Suppressor macrophage treated with lipopolysaccharide for 4 hours (primary cell): ENCODE data around the gene STARD13.
"Not testable (repeated sequence)": the region's sequence is repeated elsewhere in the genome, so short reads cannot be mapped to it uniquely, and the experiment has no call there.

Source experiments
- DNase-seq: peaks from one replicate; pipeline ENCODE4 v3.0.0-alpha.2; 2020

The STARD13 gene

GRCh38 chr13:33252135-33252534 lies 33.4 kb downstream of the STARD13 start:
- DNase-seq = no peak

DNA sequence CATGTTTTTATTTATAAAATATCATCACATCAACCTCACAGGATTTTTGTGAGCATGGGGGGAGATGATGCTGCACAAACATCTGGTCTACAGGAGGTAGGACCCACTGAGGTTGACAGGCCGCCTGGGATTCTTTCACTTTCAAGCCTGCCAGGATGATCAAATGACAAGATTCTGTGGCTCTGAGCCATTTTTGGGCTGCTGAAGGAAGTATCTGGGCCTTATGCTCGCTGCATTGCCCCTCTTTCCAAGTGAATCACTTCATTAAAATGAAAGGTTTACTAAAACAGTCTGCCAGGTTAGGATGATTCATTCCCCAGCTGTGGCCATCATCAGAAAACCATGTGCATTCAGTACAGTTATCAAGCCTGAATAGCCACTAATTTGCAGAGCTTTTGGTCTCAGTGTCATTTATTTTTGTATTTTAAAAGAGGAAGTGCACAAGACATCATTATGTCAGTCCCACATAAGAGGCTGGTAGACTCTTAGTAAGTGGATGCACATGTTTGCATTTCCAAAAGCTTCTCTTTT lies 34.4 kb downstream of the STARD13 start:
- peak; percentile 55 for DNase-seq

- no peak for DNase-seq
Measured at GRCh38 chr13:33250609-33251008, 34.9 kb downstream of the STARD13 start.

DNA sequence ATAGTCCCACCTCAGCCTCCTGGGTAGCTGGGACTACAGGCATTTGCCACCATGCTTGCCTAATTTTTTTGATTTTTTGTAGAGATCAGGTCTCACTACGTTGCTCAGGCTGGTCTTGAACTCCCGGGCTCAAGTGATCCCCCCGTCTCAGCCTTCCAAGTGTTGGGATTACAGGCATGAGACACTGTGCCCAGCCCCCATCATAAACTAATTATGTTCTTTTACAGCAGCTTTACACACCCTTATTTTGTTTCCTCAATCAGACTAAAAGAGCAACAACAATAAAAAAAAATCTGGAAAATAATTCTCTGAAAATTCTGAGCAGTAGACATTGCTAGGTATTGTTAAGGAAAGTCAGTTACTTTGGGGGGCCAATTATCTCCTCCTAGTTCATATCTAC lies 35.7 kb downstream of the STARD13 start:
- DNase-seq = no peak

GRCh38 chr13:33249066-33249465 lies 36.5 kb downstream of the STARD13 start:
- DNase-seq = no peak

DNA sequence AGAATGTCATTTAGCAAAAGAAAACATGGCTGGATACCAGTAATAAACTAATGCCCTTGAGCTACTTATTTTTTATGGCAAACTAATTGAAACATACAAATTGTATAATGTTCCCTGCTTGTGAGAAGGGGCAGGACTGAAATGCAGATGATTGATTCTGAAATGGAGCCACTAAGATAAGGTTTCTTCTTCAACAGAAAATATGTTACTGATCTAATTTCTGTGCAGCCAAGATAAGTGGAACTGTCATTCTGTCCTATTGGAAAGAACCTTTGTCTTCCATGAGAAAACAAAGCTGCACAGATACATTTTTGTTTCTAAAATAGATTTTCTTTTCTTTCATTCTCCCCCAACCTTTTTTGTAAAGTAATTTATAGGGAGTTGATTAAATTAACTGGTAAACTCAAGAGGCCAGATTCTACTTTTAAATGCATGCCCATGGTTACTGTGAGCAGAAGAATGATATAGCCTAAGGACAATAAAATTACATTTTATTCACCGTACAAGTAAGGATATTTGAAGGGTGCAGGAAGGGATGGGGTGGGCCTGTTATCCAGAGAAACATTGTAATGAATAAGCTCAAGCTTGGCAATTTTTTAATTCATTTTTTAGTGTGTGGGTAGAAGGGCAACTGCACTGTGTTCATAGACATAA lies 39.9 kb downstream of the STARD13 start:
- no peak for DNase-seq

- no peak for DNase-seq
Measured at GRCh38 chr13:33244907-33245287, 40.7 kb downstream of the STARD13 start.

DNA sequence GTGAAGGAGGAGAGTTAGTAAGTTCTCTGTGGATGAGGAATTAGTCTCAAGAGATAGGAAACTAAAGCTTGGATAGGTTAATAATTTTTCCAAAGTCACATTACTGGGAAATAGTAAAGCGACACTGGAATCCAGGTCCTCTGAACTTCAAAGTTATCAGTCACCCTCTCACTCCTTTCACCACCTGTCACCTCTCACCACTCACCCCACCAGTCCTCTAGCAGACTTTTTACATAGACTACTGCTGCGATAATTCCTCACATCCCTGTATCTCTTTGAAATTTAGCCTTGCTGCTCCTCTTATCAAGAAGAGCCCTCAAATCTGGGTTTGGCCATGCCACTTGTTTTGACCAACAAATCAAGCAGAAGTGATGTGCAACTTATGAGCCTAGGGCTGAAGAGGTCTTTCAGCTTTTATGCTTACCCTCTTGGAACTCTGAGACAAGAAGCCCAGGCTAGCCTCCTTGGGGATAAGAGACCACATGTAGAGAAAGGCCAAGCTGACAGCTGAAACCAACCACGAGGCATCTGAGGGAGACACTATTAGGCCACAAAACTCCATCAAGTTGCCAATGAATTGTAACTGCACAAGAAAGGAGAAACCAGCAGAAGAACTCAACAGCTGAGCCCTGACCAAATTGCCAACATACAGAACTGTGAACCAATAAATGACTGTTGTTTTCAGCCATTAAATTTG lies 41.2 kb downstream of the STARD13 start:
- no peak for DNase-seq

GRCh38 chr13:33242984-33243617 lies 42.5 kb downstream of the STARD13 start:
- no peak for DNase-seq

DNA sequence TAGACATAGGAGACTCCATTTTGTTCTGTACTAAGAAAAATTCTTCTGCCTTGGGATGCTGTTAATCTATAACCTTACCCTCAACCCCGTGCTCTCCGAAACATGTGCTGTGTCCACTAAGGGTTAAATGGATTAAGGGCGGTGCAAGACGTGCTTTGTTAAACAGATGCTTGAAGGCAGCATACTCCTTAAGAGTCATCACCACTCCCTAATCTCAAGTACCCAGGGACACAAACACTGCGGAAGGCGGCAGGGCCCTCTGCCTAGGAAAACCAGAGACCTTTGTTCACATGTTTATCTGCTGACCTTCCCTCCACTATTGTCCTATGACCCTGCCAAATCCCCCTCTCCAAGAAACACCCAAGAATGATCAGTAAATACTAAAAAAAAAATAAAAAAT lies 43.2 kb downstream of the STARD13 start:
- not testable (repeated sequence) for DNase-seq

DNA sequence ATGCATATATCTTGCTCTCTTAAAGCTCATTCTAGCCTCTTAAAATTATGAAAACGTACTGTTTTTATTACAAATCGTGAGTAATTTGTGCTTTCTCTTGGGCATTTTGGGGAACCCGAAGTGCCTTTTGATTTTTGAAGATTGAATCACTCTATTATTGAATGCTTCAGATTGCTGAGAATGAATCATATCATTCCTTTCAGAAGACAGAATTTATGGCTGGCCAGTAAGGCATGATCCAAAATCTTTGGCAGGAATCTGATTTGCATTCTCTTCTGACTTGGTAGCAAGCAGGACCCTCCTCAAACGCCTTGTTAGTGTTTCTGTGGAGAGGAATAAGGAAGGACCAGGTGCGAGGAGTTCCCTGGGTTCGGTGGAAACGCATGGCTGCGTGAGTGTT lies 49.5 kb downstream of the STARD13 start:
- DNase-seq = no peak

GRCh38 chr13:33235564-33235963 lies 50.0 kb downstream of the STARD13 start:
- no peak for DNase-seq

- no peak for DNase-seq
Measured at GRCh38 chr13:33235078-33235477, 50.5 kb downstream of the STARD13 start.

GRCh38 chr13:33233547-33233946 lies 52.0 kb downstream of the STARD13 start:
- DNase-seq = no peak

DNA sequence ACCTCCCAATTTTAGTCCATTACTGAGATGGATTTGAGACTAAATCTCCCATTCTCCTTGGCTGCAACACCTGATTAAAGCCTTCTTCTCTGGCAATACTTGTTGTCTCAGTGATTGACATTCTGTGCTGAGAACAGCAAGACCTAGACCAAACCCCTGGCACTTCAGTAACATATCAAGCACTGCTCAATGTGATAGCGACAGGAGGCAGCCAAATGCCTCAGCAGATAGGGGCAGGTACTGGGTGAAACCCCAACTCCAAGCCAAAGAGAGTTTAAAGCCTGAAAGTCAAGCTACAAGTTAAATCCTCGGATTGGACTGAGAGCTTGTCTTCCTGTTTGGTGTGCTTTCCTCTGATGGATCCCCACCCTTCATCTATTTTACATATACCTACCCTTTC lies 52.7 kb downstream of the STARD13 start:
- DNase-seq = no peak

DNA sequence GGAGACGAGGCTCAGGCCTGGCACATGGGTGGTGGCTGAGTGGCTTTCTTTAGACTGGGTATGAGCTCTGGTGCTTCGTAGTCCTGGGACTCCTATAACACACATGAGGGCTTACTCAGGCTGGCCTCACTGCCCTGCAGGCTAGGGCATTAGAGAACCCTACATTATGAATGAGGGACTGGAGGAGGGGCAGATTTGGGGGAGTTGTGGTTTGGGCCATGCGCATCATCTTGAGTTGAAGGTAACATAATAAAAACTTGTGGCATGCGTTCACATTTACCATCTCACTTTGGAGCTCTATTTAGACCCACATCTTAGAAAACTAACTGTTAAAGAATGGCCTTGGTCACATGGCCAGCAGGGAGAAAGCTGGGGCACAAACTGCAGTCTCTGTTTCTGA lies 54.2 kb downstream of the STARD13 start:
- DNase-seq = no peak

DNA sequence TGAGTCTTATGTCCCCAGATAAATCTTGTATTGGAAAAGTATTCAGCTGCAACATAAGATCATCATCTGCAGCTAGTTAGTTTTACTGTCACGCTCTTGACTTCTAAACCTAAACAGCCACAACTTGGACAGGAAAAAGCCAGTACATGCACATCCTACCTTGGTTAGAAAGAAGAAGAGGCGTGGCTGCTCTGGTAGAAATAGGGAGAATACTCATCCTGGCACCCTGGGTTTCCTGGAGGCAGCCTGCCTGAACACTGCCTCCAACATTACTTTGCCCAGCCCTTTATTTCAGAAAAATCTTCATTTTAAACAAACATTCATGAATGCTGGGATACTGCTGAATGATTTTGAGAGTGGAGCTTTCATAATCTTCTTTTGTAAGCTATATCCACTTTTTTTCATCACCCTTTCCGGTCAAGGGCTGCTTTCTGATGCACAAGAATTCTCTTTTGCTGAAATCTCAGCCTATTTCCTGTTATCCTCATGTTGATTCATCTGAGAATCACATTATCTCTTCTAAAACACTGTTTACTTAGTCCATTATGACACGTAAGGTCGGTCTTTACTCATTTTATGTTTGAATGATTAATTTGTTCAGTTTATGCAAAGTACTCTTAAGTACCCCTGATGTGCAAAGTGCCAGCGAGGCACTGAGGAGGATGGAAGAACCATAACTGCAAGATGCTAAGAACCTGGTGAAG lies 55.2 kb downstream of the STARD13 start:
- no peak for DNase-seq

DNA sequence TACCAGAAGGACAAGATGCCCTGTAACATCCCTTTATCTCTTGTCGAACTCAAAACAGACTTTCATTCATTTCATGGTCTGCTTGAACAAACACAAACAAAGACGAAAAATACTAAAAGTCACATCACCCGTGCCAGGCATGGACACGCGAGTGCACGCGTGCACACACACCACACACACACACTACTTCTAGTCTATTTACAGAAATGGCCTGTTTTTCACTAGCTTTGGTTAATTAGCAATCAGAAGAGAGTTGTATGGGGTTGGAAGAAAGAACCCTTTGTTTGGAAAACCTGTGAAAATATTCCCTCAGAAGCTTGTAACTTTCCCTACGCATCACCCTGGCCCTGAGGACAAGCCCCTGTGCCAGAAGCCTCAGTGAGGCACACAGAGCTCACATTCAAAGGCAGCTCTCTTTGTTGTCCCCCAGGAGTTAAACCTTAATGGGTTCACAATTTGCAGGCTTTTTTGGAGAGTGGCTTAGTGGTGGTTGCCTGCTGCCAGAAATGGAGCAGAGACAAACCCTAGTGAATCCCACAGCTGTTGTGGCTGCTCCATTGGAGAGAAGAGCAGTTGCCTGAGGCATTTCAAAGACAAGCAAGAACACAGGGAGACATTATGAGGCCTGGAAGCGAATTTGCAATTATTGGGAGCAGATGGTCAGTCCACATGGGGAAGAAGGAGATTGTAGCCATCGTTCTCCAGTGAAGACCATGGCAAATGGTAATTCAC lies 55.9 kb downstream of the STARD13 start:
- DNase-seq = no peak

DNA sequence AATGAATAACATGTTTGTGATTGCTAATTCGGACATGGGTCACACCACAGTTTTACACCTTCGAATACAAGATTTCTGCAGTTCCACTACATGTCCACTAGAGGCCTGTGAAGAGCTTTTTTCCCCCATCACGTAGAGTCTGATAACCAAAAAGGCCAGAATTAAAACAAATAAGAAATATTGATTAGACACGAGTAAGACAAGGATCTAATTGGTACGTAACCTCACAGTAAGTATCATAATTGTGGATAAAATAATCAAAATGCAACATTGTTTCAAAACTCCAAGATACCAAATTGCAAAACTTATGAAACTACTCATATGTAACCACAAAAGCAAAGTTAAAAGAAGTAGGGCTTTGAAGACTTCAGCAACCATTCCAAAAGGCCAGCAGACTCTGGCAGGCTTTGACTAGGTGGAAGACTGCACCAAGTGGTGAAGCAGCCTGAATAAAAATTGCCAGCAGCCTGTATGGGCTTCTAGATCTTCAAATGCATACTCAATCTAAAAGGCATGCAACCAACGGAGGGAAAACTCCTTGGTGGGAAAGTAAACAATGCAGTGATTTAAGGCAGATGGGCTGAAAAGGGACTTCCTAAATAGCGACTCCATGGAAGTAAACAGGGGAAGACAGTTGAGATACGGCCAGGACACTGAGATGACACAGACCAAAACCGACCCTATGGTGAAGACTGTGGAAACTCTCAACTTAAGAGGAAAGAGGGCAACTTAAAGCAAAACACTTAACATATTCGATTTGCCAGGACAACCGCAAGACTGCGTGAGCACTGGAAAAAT lies 56.7 kb downstream of the STARD13 start:
- peak; percentile 62 for DNase-seq

DNA sequence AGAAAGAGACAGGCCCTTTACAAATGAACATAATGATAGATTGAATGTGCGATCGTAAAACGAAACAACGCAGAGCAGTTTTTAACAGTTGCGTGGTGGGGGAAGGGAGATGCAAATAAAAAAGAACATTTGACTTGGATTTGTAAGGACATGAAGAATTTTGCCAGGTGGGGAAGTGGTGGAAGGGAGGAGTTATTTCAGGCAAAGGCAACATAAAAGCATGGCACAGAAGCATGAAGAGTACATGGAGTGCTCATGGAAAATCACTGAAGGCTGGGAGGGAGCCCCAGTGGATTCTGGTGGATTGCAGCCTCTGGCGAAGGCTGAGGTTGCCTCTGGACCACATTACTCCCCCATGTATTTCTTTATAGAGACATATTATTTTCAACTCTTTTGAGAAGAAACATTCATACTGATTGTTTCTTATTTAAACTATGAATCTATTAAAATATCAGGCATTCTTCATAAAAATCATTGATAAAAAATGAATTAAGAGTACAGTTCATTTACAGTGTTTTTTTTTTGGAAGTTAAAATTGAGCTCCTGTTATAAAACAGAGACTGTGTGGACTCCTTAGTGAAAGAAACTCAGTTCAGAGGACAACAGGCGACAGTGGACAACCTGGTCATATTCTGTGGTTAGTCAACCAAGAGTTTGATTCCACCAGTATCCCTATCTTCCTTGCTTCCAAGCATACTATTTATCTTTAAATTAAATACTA lies 57.5 kb downstream of the STARD13 start:
- DNase-seq = no peak

- DNase-seq = no peak
Measured at GRCh38 chr13:33224686-33225085, 60.9 kb downstream of the STARD13 start.
